Heart left ventricle (tissue), 13 donors: ENCODE data around the gene C13orf46.

ENCODE experiments used
- CTCF ChIP-seq, 12 donors: fragments of 200-600 bp; sonication (generic) in 4 of 12; IDR thresholded peaks; one replicate each; pipeline versions ENCODE4 v1.5.0 to v1.8.0; 2018 to 2022; ENCODE audit warnings: antibody characterized with exemption in 12 of 12, mild to moderate bottlenecking in 5 of 12
- POLR2A ChIP-seq, 2 donors: fragments of 450-650 bp; IDR thresholded peaks; one replicate each; pipeline ENCODE4 v1.6.1; 2017; ENCODE audit warnings: antibody characterized with exemption in 2 of 2, mild to moderate bottlenecking in 2 of 2, moderate library complexity in 2 of 2
- donor health status: ischemic (EF 13 %, LVEDD 7.1; RV severe dilation, severe dysfunction).
- donor health status: DM: no; HTN: yes; CAD: no.
- donor health status: DM: no; HTN: no; CAD: no.
- donor health status: ischemic (EF 25% LVEDD 6.9; RV normal size, moderate dysfunction).
- donor health status: ischemic (EF 25% LVEDD 5.7; RV mildly dilated, moderate dysfunction).
- donor health status: ischemic (EF 35%, LVEDD 5.7; RV mildly dilated, moderate dysfunction).
- donor health status: nonischemic (EF 11% LVEDD 7.7; RV severe dilation, severe dysfunction).
- donor health status: DM: yes; HTN: yes; CAD: no.
- donor health status: PGD.
- donor health status: ischemic (EF 29% LVEDD 5.4; RV normal size, mild dysfunction).
- donor health status: nonischemic (EF 23%, LVEDD 6.1; RV moderate dilation, normal function).

- no peak for TF ChIP-seq CTCF (IDR thresholded peaks at IDR 0.05)
- TF ChIP-seq POLR2A (IDR thresholded peaks at IDR 0.05) = no peak
These were observed 17.4 kb upstream of the C13orf46 start for GRCh38 chr13:113991191-113991669.
